Measurements from ENCODE around the gene PPP1R12B. TPM values are rescaled to one million over a fixed set of nuclear protein-coding genes. Genes with fewer than 3 reads are reported as not detected.

Gene PPP1R12B
- total and polyA plus RNA-seq, 2 donors (not counting 3 experiments of a cell fraction or from before 2014, with no cell fraction given) = 8.4 to 11.5 TPM

DNA sequence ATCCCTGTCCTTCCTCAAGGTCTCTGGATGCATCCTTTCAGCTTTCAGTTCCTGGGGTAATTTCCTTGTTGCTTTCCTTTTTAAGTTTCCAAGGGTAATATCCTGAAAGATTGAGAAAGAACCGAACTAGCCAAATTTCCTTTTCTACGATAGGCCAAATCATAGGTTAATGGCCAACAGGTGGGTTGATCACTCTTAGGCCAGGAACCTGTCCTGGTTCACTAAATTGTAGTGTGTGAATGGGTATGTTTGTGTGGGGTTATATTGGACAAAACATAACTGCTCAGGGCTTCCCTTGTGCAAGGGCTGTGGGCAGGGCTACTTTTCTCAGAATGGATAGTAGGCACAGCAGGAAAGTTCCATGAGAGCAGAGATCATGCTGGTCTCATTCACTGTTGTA, 23.9 kb upstream of the PPP1R12B start:
- DNase-seq (ENCODE audit: low read depth, low spot score) = no peak
- Histone ChIP-seq H3K79me2 (ENCODE audit: control insufficient read depth, insufficient read depth, low read length) (no peaks in the 10 kb centered on the region), H3K4me1 (ENCODE audit: control insufficient read depth, extremely low read depth, insufficient read depth, low read length) (no peaks in the 10 kb centered on the region), H3K27ac (ENCODE audit: insufficient read depth, low read depth, low read length) (no peak overlapping the region), H3K4me2 (ENCODE audit: insufficient read depth, low read length) (no peak overlapping the region), H3K4me3 (replicated peaks in 1 of 3; ENCODE audit: insufficient read depth in 1 of 3, low read depth in 1 of 3, low read length in 3 of 3) (no peak overlapping the region), H3K9ac (replicated peaks; ENCODE audit: extremely low read depth, insufficient read depth, low read length) (no peak overlapping the region), H3K9me1 (replicated peaks; ENCODE audit: control insufficient read depth, extremely low read depth, insufficient read depth, low read length) (no peaks in the 10 kb centered on the region), H4K20me1 (replicated peaks; ENCODE audit: control insufficient read depth, extremely low read depth, insufficient read depth, low read length) (no peaks in the 10 kb centered on the region), H3K27me3 (ENCODE audit: control insufficient read depth in 2 of 2, insufficient read depth in 2 of 2, low read length in 2 of 2) (no peaks in the 10 kb centered on the region), H2AFZ (ENCODE audit: low read depth, low read length) (no peak overlapping the region), H3K36me3 (ENCODE audit: control insufficient read depth in 2 of 2, extremely low read depth in 1 of 2, insufficient read depth in 2 of 2, low read length in 2 of 2) (no peaks in the 10 kb centered on the region), H3K9me3 (replicated peaks; ENCODE audit: control insufficient read depth, insufficient read depth, low read length) (no peaks in the 10 kb centered on the region)
- dilution Hi-C loops (cut with MboI; ENCODE audit: extremely low pct_ligation_motif_present, low sequenced_read_pairs) (loop anchor here (25.0 kb wide), 1 partner anchor 112 kb away; no protein-coding TSS in a partner anchor), intact Hi-C loops (cut with micrococcal nuclease) (no loop called here)
- ChIA-PET POLR2A (no interaction called here), CTCF (interaction anchor here (0.6 to 1.8 kb wide), 2 partner anchors 118 to 395 kb away, joined by 3 to 5 read pairs; no protein-coding TSS in a partner anchor)
- BruUV-seq (replicated peaks) = no TSS peak
- TF ChIP-seq MYC (IDR thresholded peaks at IDR 0.05; ENCODE audit: low read depth, low read length) (no peak), FOS (IDR thresholded peaks at IDR 0.05; ENCODE audit: borderline replicate concordance, insufficient read depth, low read length) (no peak), CTCF (IDR thresholded peaks at IDR 0.05; ENCODE audit: extremely low read depth in 1 of 2, insufficient read depth in 1 of 2, low read depth in 1 of 2, low read length in 2 of 2) (no peak), MAX (IDR thresholded peaks at IDR 0.05; ENCODE audit: insufficient read depth, insufficient read length) (no peak), POLR2A (IDR thresholded peaks at IDR 0.05; ENCODE audit: low read depth, low read length) (no peak), POLR2AphosphoS5 (IDR thresholded peaks at IDR 0.05; ENCODE audit: insufficient read depth, low read depth, low read length) (no peak), JUN (IDR thresholded peaks at IDR 0.05; ENCODE audit: borderline replicate concordance, insufficient read depth, insufficient read length, low read depth) (no peak), EZH2 (IDR thresholded peaks at IDR 0.05; ENCODE audit: borderline replicate concordance, low read depth, low read length, severe bottlenecking) (no peak)
- no peak for FAIRE-seq
